K562 (cell line): ENCODE results near the gene CD164. TPM values are rescaled to one million over a fixed set of nuclear protein-coding genes. Genes with fewer than 3 reads are reported as not detected.

Experiments used
- BRD9 ChIP-seq: fragments of 450-650 bp; IDR thresholded peaks from 2 replicates; pipeline ENCODE4 v1.6.1; 2018; ENCODE audit warnings: low read depth; ENCODE audit not compliant: partially characterized antibody
- CBFA2T3 ChIP-seq: fragments of 450-650 bp; IDR thresholded peaks from 2 replicates; pipeline ENCODE4 v1.6.1; 2017
- CUX1 ChIP-seq: fragments of 200-800 bp; sonication (Bioruptor generic); IDR thresholded peaks from 2 replicates; pipeline ENCODE4 v1.6.1; 2016; ENCODE audit warnings: missing genetic modification characterization, missing compliant biosample characterization
- EGR1 ChIP-seq: fragments of 450-650 bp; conservative IDR thresholded peaks from 2 replicates; pipeline ENCODE4 v1.6.1; 2017; ENCODE audit warnings: mild to moderate bottlenecking
- HLTF ChIP-seq: fragments of 450-650 bp; IDR thresholded peaks from 2 replicates; pipeline ENCODE4 v1.6.1; 2016
- HMBOX1 ChIP-seq: sonication (generic); IDR thresholded peaks from 2 replicates; pipeline ENCODE4 v1.6.1; 2016
- HNRNPUL1 ChIP-seq: fragments of 200-400 bp; formaldehyde crosslinking; IDR thresholded peaks from 2 replicates; pipeline ENCODE4 v1.6.1; 2017; ENCODE audit warnings: low read length
- ID3 ChIP-seq, 2 experiments: fragments of 250-450 bp in 1 of 2; fragments of 450-650 bp in 1 of 2; sonication (Bioruptor Pico) in 1 of 2; IDR thresholded peaks; 2 replicates each; pipeline versions ENCODE4 v1.6.1 to v1.8.0; 2016 to 2021; ENCODE audit warnings: mild to moderate bottlenecking in 2 of 2, moderate library complexity in 2 of 2, missing compliant biosample characterization in 1 of 2, missing genetic modification characterization in 1 of 2
- KDM4B ChIP-seq, 2 experiments: fragments of 450-650 bp in 1 of 2; sonication (generic) in 1 of 2; IDR thresholded peaks; 2 replicates each; pipeline ENCODE4 v1.6.1; 2016 to 2017; ENCODE audit warnings: borderline replicate concordance in 2 of 2, antibody characterized with exemption in 1 of 2, low read depth in 1 of 2, mild to moderate bottlenecking in 1 of 2
- MEF2D ChIP-seq: conservative IDR thresholded peaks from 2 replicates; pipeline ENCODE4 v1.6.1; 2016; ENCODE audit warnings: low read depth, missing genetic modification characterization, missing compliant biosample characterization
- MITF ChIP-seq: IDR thresholded peaks from 2 replicates; pipeline ENCODE4 v1.6.1; 2014; ENCODE audit warnings: antibody characterized with exemption
- OTX1 ChIP-seq: fragments of 450-650 bp; formaldehyde crosslinking; IDR thresholded peaks from 2 replicates; pipeline ENCODE4 v1.4.0; 2022; ENCODE audit warnings: mild to moderate bottlenecking
- SREBF1 ChIP-seq: fragments of 150-350 bp; IDR thresholded peaks from 2 replicates; pipeline ENCODE4 v1.6.1; 2014; ENCODE audit warnings: antibody characterized with exemption, low read depth, low read length, borderline replicate concordance
- TBL1XR1 ChIP-seq, 2 experiments: IDR thresholded peaks; 2 replicates each; pipeline ENCODE4 v1.6.1; 2012; ENCODE audit warnings: improper control_type of control experiment in 2 of 2, low read length in 2 of 2, mild to moderate bottlenecking in 1 of 2
- TEAD1 ChIP-seq, 2 experiments: fragments of 450-650 bp in 1 of 2; sonication (generic) in 1 of 2; formaldehyde crosslinking; IDR thresholded peaks; 2 replicates each; pipeline versions ENCODE4 v1.4.0 to v1.8.0; 2020 to 2022; ENCODE audit warnings: mild to moderate bottlenecking in 2 of 2, missing genetic modification reagents in 1 of 2
- ZBTB7A ChIP-seq: IDR thresholded peaks from 2 replicates; pipeline ENCODE4 v1.6.1; 2011; ENCODE audit warnings: low read depth, mild to moderate bottlenecking, low read length, moderate library complexity, borderline replicate concordance; ENCODE audit not compliant: control insufficient read depth
- ZNF347 ChIP-seq: fragments of 450-650 bp; formaldehyde crosslinking; IDR thresholded peaks from 2 replicates; pipeline ENCODE4 v1.4.0; 2020; ENCODE audit warnings: low read depth, mild to moderate bottlenecking, moderate library complexity
- ZNF444 ChIP-seq: fragments of 250-450 bp; sonication (Bioruptor Pico); IDR thresholded peaks from 2 replicates; pipeline ENCODE4 v1.4.0; 2020; ENCODE audit warnings: mild to moderate bottlenecking, moderate library complexity
- ZNF696 ChIP-seq: fragments of 250-450 bp; sonication (Bioruptor Pico); conservative IDR thresholded peaks from 2 replicates; pipeline ENCODE4 v1.4.0; 2020; ENCODE audit warnings: mild to moderate bottlenecking, moderate library complexity
- ZNF785 ChIP-seq: fragments of 250-450 bp; sonication (Bioruptor Pico); IDR thresholded peaks from 2 replicates; pipeline ENCODE4 v1.4.0; 2020; ENCODE audit warnings: mild to moderate bottlenecking
- ZNF830 ChIP-seq: fragments of 250-450 bp; sonication (Bioruptor Pico); IDR thresholded peaks from 2 replicates; pipeline ENCODE4 v1.5.0; 2021; ENCODE audit warnings: mild to moderate bottlenecking
- polyA plus RNA-seq, 8 experiments: library from polyadenylated mRNA; depleted of rRNA in 4 of 8; stranded (reverse) in 5 of 8; unstranded in 3 of 8; fragments of >200 nt; fragmentation: Nextera tagmentation in 2 of 8; fragmentation: Illumina TruSeq in 1 of 8; extraction: Ambion mirVana in 2 of 8; extraction: Trizol in 1 of 8; gene quantifications; 2 replicates each; pipeline versions ENCODE4 v1.2.1 to v1.2.3, GENCODE V29; 2011 to 2014; ENCODE audit warnings: inconsistent platforms in 1 of 8, missing spikeins in 1 of 8
- total RNA-seq, 7 experiments: library from RNA; depleted of rRNA in 6 of 7; stranded (reverse); fragments of >200 nt in 6 of 7; fragmentation: Illumina TruSeq in 2 of 7; extraction: Trizol in 2 of 7; gene quantifications; 2 replicates each; pipeline versions ENCODE4 v1.2.1 to v1.2.3, GENCODE V29; 2011 to 2021; ENCODE audit warnings: low replicate concordance in 1 of 7

CD164 gene
- total and polyA plus RNA-seq, 9 of the 15 experiments (the other 6 are each of a cell fraction or from before 2014, with no cell fraction given): 79.5 to 317 (median 165) TPM

- TF ChIP-seq OTX1: 0 out of 2 replicates have a peak, but pooled peaks have one; percentile 30
- peak; percentile 95; the same call in 1 of the 2 replicates for TF ChIP-seq HLTF
- no peak for TF ChIP-seq MITF
- no peak for TF ChIP-seq CBFA2T3
- TF ChIP-seq MEF2D (tag): no peak
- no peak for TF ChIP-seq HNRNPUL1
- TF ChIP-seq EGR1: no peak
- no peak for TF ChIP-seq ZBTB7A
- TF ChIP-seq BRD9: no peak
- no peak for TF ChIP-seq CUX1 (CRISPR knock-in tag)
- no peak for TF ChIP-seq HMBOX1
- TF ChIP-seq ZNF830: no peak
- TF ChIP-seq TEAD1 (CRISPR knock-in tag; IDR thresholded peaks at IDR 0.05): 0 out of 4 replicates have a peak, but pooled peaks of 1 of the 2 experiments have one; percentile 41
- no peak for TF ChIP-seq ZNF785 (CRISPR knock-in tag)
- no peak for TF ChIP-seq ZNF696
- TF ChIP-seq ID3 (CRISPR knock-in tag; IDR thresholded peaks at IDR 0.05): no peak
- TF ChIP-seq ID3 (tag; IDR thresholded peaks at IDR 0.05): no peak
- no peak for TF ChIP-seq KDM4B (IDR thresholded peaks at IDR 0.05; ENCODE audit: borderline replicate concordance in 2 of 2, low read depth in 1 of 2)
- no peak for TF ChIP-seq ZNF347 (CRISPR knock-in tag)
- no peak for TF ChIP-seq SREBF1
- no peak for TF ChIP-seq ZNF444 (CRISPR knock-in tag)
- no peak for TF ChIP-seq TBL1XR1 (IDR thresholded peaks at IDR 0.05; ENCODE audit: low read length in 2 of 2)
These were observed 45.9 kb downstream of the CD164 start (continued) for GRCh38 chr6:109336221-109336961.
